ENCODE data around the gene CPT1B.
"Not testable (repeated sequence)": the region's sequence is repeated elsewhere in the genome, so short reads cannot be mapped to it uniquely, and the experiment has no call there.

Gene CPT1B

DNA sequence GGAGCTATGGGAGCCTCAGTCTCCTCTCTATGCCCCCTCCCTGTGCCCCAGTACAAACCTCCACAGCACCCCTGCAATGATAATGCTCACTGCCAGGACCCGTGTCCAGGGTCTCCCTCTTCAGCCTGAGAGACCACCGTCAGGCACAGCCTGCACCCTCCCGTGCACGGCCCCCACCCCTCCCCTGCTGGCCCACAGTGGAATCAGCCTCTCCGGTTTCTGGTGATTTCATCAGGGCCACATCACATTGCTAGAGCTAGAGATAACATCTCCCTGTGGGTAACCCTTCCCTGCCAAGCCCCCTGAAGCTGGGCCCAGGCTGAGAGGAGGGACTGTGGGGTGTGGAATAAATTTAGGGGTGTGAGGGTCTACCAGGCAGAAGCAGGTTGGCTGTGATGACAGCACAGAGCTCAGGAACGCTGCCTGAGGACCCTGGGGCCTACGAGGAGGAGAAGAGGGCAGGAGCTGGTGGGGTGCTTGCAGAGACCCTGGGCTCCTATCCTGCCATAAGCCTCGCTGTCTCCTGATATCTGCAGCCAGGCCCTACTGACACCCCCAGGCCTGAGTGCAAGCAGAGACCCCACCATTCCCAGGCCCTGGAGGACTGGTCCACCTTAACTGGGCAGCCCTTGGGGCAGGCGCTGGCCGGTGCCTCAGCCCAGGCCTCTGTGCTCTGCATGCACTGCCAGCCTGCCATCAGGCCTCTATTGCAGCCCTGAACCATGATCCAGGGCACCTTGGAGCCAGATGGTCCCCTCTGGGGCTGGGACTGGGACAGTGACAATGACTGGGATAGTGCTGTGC lies 32.5 kb downstream of the CPT1B start, which contains the start of gene KLHDC7B:
TSS of gene KLHDC7B (plus strand) at position 378 of the 804 bp plus-strand sequence. CDS start at position 723, 345 bp downstream.
- DNase-seq (ENCODE audit: low spot score): peak; percentile 54

GRCh38 chr22:50544746-50545253 lies 33.4 kb downstream of the CPT1B start:
- no peak for DNase-seq (ENCODE audit: low spot score)

- DNase-seq (ENCODE audit: low spot score): peak; percentile 89
Observed at GRCh38 chr22:50544078-50544745, 34.0 kb downstream of the CPT1B start.

- DNase-seq (ENCODE audit: low spot score): peak; percentile 86
Observed at GRCh38 chr22:50542416-50542927, 35.8 kb downstream of the CPT1B start.

GRCh38 chr22:50541667-50542026 lies 36.6 kb downstream of the CPT1B start:
- DNase-seq (ENCODE audit: low spot score): peak; percentile 88

- no peak for DNase-seq (ENCODE audit: low spot score)
Observed at GRCh38 chr22:50540381-50540780, 37.8 kb downstream of the CPT1B start.

- DNase-seq (ENCODE audit: low spot score): no peak
Observed at GRCh38 chr22:50537765-50538164, 40.5 kb downstream of the CPT1B start.

- no peak for DNase-seq (ENCODE audit: low spot score)
Observed at GRCh38 chr22:50536226-50536625, 42.0 kb downstream of the CPT1B start.

DNA sequence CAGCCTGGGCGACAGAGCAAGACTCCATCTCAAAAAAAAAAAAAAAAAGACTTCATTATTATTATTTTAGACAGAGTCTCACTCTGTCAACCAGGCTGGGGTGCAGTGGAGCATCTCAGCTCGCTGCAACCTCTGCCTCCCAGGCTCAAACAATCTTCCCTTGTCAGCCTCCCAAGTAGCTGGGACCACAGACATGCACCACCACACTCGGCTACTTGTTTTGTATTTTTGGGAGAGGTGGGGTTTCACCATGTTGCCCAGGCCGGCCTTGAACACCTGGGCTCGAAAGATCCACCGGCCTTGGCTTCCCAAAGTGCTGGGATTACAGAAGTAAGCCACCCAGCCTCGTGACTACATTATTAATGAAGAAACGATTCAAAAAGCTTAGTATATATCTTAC lies 43.1 kb downstream of the CPT1B start:
- no peak for DNase-seq (ENCODE audit: low spot score)

GRCh38 chr22:50533856-50534711 lies 44.1 kb downstream of the CPT1B start:
- not testable (repeated sequence) for DNase-seq (ENCODE audit: low spot score)

- no peak for DNase-seq (ENCODE audit: low spot score)
Observed at GRCh38 chr22:50532824-50533796, 45.1 kb downstream of the CPT1B start.

DNA sequence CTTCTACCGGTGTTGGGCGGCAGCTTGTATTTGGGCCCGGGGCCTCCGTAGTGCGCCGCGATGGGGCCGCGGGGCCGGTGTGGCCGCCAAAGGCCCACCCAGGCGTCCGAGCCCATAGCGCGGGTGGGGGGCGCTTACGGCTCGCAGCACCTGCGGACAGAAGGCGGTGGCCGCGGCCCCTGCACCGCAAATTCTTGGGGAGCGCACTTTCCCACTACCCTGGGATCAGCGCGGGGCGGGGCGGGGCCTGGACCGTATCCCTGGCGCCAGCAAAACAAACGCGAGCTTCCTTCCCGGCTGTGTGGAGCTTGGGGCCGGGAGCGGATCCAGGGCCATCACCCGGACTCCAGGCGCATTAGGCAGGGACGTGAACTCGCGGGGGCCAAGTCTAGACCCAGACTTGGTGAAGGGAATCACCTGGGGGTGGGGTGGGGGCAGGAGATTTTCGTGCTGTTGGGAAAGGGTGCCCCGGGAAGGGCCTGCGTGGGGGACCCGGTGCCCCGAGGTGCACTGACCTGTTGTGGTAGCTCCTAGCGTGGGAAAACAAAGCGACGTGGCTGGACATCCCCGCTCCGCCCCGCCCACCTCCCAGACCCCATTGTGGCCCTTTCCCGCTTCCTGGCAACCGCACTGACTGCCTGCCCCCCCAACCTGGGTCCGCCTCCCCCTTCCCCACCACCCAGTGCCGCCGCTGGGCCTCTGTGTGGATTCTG lies 46.1 kb downstream of the CPT1B start:
- DNase-seq (ENCODE audit: low spot score): no peak

GRCh38 chr22:50531546-50531961 lies 46.7 kb downstream of the CPT1B start:
- peak; percentile 71 for DNase-seq (ENCODE audit: low spot score)

GRCh38 chr22:50530877-50531545 lies 47.2 kb downstream of the CPT1B start:
- peak; percentile 90 for DNase-seq (ENCODE audit: low spot score)

DNA sequence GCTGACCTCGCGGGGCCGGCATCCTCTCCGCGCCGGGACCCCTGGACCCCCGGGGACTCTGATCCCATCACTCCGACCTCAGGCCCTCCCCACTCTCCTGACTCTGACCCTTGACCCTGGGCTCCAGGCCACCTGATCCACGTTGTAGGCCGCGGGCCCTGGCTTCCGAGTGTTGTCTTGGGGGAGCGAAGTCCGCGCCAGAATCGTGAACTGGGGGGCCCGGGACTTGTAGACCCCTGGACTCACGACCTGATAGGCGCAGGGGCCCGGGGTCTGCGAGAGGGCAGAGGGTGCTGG lies 47.7 kb downstream of the CPT1B start:
- DNase-seq (ENCODE audit: low spot score): no peak

DNA sequence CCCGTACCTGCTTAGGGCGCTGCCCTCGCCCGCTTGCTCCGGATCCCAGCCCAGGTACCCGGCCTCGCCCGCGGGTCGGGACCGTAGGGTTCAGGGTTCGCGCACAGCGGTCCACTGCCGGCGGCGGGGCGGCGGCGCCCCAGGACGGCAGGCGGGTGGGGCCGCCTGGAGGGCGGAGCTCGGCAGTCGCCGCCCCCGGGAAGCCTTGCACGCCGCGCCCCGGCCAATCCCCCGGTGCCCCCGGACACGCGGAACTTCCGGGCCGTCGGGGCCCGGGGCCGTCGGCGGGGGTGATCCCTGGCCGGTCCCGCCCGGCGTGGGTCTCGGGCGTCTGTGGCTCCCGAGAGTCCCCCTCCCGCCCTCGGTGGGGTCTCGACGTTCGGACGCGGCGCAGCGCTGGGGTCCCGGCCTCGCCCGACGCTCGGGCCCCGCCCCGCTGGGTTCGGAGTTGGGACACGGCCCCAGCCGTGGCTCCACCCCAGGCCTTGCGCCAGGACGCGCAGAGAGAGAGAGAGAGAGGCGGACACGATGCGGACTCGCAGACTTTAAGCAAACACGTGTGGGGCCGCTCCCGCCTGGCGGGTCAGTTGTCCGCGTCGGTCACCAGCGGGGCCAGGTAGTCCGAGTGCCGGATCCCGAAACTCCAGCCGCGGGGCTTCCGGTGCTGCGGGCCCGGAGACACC lies 48.2 kb downstream of the CPT1B start, which contains the start of gene TYMP:
TSS of gene TYMP (minus strand) at position 116 of the 683 bp plus-strand sequence. CDS start 303 bp downstream, outside the sequence.
- peak; percentile 78 for DNase-seq (ENCODE audit: low spot score)

DNA sequence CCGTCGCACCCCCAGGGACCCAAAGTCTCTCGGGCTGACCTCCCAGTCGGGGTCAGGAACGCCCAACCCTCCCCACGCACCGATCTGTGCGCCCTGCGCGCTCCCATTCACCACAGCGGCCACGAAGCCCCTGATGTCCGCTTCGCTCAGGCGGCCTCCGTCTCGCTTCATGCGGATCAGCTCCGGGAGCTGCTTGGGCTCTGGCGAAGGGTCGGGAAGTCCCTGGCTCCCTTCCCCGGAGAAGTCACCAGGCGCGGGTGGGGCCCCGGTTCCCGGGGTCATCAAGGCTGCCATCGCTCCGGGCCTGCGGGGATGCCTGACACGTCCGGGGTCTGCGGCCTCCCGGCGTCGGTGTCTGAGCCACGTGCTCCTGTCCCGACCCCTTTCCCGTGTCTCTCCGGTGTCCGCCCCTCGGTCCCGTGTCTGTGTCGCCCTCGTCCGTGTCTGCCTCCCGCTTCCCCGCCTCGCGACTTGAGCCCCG lies 48.8 kb downstream of the CPT1B start:
- DNase-seq (ENCODE audit: low spot score): no peak

DNA sequence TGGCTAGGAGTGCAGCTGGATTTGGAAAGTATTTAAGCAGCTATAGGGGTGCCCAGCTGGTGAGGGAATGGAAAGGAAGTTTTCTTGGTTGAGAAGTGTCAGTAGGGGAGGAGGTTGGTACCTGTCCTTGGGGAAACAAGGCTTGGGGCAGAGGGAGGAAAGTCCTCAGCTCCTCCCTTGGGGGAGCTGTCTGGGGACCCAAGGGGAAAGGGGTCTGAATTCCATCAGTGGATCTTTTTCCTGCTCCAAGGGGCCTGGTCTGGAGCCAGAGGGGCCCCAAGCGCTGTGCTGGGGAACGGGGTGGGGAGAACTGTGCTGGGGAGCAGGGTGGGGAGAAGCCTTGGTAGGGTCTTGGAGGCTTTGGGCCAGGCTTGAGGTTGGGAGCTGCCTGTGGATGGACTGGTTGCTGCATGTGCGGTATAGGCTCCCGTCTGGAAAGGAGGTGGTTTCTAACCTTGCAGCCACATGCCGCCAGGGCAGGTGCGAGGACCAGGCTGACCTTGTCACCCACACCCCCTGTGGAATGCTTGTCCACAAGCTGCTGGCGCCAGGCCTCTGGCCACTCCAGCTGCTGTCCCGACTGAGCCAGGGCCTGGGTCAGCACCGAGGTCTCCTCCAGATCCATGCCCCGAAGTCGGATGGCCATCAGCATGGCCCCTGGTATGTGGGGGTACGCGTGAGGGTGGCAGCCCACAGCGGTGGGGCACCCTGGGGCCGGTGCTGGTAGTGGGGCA lies 49.4 kb downstream of the CPT1B start:
- no peak for DNase-seq (ENCODE audit: low spot score)
